ENCODE data around the gene IGSF9. TPM values are rescaled to one million over a fixed set of nuclear protein-coding genes. Genes with fewer than 3 reads are reported as not detected.
A peak's percentile ranks its signal among the peaks of the same experiment; 100 is the strongest.

The IGSF9 gene
- total and polyA plus RNA-seq, 2 of the 13 experiments (the other 11 are each of a cell fraction or from before 2014, with no cell fraction given) = 0.03 TPM; not detected in 1

DNA sequence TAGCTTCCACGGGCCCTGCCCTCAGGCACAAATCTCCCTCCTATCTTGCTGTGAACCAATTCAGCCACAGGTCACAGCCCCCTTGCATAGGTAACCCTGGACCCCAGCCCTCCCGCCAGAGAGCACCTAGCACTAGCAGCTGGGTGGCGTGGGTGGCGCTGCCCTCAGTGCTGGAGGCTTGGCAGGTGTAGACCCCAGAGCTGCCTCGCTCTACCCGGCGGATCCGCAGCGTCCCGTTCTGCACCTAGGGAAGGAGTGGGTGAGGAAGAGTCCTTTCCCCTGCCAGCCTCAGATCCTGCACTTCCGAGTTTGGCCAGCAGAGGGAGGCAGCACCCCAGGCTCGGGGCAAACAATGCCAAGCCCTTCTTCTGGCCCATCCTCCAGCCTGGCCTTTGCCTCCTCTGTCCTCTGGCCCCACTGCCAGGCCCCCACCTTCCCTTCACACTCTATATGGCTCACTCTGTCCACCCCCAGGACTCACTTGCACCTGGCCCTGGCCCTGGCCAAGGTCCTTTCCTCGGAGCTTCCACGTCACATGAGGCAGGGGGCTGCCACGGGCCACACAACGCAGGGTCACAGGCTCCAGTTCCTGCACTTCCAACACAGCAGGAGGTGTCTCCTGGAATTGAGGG is 9.0 kb downstream of the IGSF9 start (continued):
- TF ChIP-seq, protein P1, sequence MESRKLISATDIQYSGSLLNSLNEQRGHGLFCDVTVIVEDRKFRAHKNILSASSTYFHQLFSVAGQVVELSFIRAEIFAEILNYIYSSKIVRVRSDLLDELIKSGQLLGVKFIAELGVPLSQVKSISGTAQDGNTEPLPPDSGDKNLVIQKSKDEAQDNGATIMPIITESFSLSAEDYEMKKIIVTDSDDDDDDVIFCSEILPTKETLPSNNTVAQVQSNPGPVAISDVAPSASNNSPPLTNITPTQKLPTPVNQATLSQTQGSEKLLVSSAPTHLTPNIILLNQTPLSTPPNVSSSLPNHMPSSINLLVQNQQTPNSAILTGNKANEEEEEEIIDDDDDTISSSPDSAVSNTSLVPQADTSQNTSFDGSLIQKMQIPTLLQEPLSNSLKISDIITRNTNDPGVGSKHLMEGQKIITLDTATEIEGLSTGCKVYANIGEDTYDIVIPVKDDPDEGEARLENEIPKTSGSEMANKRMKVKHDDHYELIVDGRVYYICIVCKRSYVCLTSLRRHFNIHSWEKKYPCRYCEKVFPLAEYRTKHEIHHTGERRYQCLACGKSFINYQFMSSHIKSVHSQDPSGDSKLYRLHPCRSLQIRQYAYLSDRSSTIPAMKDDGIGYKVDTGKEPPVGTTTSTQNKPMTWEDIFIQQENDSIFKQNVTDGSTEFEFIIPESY (CRISPR knock-in tag; IDR thresholded peaks at IDR 0.05) = 0 out of 2 replicates have a peak, but pooled peaks have one; percentile 29
- TF ChIP-seq DMAP1 (CRISPR knock-in tag; IDR thresholded peaks at IDR 0.05) = no peak
- TF ChIP-seq, protein P2, sequence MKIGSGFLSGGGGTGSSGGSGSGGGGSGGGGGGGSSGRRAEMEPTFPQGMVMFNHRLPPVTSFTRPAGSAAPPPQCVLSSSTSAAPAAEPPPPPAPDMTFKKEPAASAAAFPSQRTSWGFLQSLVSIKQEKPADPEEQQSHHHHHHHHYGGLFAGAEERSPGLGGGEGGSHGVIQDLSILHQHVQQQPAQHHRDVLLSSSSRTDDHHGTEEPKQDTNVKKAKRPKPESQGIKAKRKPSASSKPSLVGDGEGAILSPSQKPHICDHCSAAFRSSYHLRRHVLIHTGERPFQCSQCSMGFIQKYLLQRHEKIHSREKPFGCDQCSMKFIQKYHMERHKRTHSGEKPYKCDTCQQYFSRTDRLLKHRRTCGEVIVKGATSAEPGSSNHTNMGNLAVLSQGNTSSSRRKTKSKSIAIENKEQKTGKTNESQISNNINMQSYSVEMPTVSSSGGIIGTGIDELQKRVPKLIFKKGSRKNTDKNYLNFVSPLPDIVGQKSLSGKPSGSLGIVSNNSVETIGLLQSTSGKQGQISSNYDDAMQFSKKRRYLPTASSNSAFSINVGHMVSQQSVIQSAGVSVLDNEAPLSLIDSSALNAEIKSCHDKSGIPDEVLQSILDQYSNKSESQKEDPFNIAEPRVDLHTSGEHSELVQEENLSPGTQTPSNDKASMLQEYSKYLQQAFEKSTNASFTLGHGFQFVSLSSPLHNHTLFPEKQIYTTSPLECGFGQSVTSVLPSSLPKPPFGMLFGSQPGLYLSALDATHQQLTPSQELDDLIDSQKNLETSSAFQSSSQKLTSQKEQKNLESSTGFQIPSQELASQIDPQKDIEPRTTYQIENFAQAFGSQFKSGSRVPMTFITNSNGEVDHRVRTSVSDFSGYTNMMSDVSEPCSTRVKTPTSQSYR (CRISPR knock-in tag; IDR thresholded peaks at IDR 0.05; ENCODE audit: borderline replicate concordance) = peak; percentile 45; the same call in 1 of the 2 replicates
- peak; percentile 31 for TF ChIP-seq YY1 (IDR thresholded peaks at IDR 0.05; ENCODE audit: insufficient read depth, insufficient replicate concordance, low read depth, low read length)
- no peak for TF ChIP-seq NR3C1 (CRISPR knock-in tag; IDR thresholded peaks at IDR 0.05)
- no peak for TF ChIP-seq JDP2 (CRISPR knock-in tag; IDR thresholded peaks at IDR 0.05; ENCODE audit: borderline replicate concordance)
- TF ChIP-seq, protein P3, sequence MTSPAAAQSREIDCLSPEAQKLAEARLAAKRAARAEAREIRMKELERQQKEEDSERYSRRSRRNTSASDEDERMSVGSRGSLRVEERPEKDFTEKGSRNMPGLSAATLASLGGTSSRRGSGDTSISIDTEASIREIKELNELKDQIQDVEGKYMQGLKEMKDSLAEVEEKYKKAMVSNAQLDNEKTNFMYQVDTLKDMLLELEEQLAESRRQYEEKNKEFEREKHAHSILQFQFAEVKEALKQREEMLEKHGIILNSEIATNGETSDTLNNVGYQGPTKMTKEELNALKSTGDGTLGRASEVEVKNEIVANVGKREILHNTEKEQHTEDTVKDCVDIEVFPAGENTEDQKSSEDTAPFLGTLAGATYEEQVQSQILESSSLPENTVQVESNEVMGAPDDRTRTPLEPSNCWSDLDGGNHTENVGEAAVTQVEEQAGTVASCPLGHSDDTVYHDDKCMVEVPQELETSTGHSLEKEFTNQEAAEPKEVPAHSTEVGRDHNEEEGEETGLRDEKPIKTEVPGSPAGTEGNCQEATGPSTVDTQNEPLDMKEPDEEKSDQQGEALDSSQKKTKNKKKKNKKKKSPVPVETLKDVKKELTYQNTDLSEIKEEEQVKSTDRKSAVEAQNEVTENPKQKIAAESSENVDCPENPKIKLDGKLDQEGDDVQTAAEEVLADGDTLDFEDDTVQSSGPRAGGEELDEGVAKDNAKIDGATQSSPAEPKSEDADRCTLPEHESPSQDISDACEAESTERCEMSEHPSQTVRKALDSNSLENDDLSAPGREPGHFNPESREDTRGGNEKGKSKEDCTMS (CRISPR knock-in tag; conservative IDR thresholded peaks at IDR 0.05) = no peak
- no peak for TF ChIP-seq KDM6A (CRISPR knock-in tag; IDR thresholded peaks at IDR 0.05; ENCODE audit: low read depth)
- TF ChIP-seq PTBP1 (IDR thresholded peaks at IDR 0.05; ENCODE audit: low read depth, low read length, poor library complexity, severe bottlenecking) = peak; percentile 85
- TF ChIP-seq PHF5A (CRISPR knock-in tag; IDR thresholded peaks at IDR 0.05; ENCODE audit: low read depth, unreplicated experiment) = no peak
- TF ChIP-seq SRF (IDR thresholded peaks at IDR 0.05; ENCODE audit: low read depth, low read length) = no peak
- TF ChIP-seq, protein P4, sequence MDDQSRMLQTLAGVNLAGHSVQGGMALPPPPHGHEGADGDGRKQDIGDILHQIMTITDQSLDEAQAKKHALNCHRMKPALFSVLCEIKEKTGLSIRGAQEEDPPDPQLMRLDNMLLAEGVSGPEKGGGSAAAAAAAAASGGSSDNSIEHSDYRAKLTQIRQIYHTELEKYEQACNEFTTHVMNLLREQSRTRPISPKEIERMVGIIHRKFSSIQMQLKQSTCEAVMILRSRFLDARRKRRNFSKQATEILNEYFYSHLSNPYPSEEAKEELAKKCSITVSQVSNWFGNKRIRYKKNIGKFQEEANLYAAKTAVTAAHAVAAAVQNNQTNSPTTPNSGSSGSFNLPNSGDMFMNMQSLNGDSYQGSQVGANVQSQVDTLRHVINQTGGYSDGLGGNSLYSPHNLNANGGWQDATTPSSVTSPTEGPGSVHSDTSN (CRISPR knock-in tag; IDR thresholded peaks at IDR 0.05; ENCODE audit: borderline replicate concordance) = no peak
- TF ChIP-seq ZNF317 (CRISPR knock-in tag; IDR thresholded peaks at IDR 0.05) = no peak
- TF ChIP-seq, protein P5, sequence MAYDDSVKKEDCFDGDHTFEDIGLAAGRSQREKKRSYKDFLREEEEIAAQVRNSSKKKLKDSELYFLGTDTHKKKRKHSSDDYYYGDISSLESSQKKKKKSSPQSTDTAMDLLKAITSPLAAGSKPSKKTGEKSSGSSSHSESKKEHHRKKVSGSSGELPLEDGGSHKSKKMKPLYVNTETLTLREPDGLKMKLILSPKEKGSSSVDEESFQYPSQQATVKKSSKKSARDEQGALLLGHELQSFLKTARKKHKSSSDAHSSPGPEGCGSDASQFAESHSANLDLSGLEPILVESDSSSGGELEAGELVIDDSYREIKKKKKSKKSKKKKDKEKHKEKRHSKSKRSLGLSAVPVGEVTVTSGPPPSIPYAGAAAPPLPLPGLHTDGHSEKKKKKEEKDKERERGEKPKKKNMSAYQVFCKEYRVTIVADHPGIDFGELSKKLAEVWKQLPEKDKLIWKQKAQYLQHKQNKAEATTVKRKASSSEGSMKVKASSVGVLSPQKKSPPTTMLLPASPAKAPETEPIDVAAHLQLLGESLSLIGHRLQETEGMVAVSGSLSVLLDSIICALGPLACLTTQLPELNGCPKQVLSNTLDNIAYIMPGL (CRISPR knock-in tag; IDR thresholded peaks at IDR 0.05; ENCODE audit: borderline replicate concordance in 1 of 2, low read depth in 1 of 2) = peak in 1 of 2 experiments; percentile 59; a peak in 1 of 4 replicates
- 0 out of 2 replicates have a peak, but pooled peaks have one; percentile 23 for TF ChIP-seq ZNF274 (CRISPR knock-in tag; IDR thresholded peaks at IDR 0.05)
- TF ChIP-seq RAD21 (CRISPR knock-in tag; IDR thresholded peaks at IDR 0.05) = peak; percentile 95
- TF ChIP-seq AHR (CRISPR knock-in tag; IDR thresholded peaks at IDR 0.05) = no peak
- TF ChIP-seq ZNF253 (CRISPR knock-in tag; IDR thresholded peaks at IDR 0.05; ENCODE audit: borderline replicate concordance) = no peak
- TF ChIP-seq XRCC5 (optimal IDR thresholded peaks at IDR 0.05; ENCODE audit: low read length) = peak; percentile 60
